OCI-LY3 (cell line): ENCODE measurements around the gene MMRN2.

Experiments
- CTCF ChIP-seq: fragments of 200-600, 300-600 bp; sonication (generic); IDR thresholded peaks from 2 replicates; pipeline ENCODE4 v1.5.1; 2014; ENCODE audit warnings: antibody characterized with exemption, low read length, low read depth
- EZH2phosphoT487 ChIP-seq: fragments of 200-600 bp; shearing (Covaris generic); IDR thresholded peaks from 2 replicates; pipeline ENCODE4 v1.6.1; 2018; ENCODE audit warnings: antibody characterized with exemption, mixed run types, low read depth

GRCh38 chr10:86976362-86977056 is 19.1 kb upstream of the MMRN2 start:
- TF ChIP-seq CTCF (no peak), EZH2phosphoT487 (no peak)
